Trophoblast cell (in vitro differentiated cells and primary cell): ENCODE data around the gene ADAMTSL1.

Experiments
- DNase-seq, 2 donors: peaks; one replicate each; pipeline ENCODE4 v3.0.0-alpha.2; 2016
- H2AFZ ChIP-seq: 2 replicates; pipeline ENCODE4 v1.6.1; 2013; ENCODE audit warnings: low read length, moderate library complexity, mild to moderate bottlenecking; ENCODE audit not compliant: insufficient read depth, poor library complexity
- H2AK5ac ChIP-seq: 2 replicates; pipeline ENCODE4 v1.6.1; 2013; ENCODE audit warnings: mild to moderate bottlenecking, low read length
- H2BK120ac ChIP-seq: 2 replicates; pipeline ENCODE4 v1.6.1; 2013; ENCODE audit warnings: low read length, mild to moderate bottlenecking, moderate library complexity; ENCODE audit not compliant: insufficient read depth, poor library complexity
- H2BK12ac ChIP-seq: 2 replicates; pipeline ENCODE4 v1.6.1; 2013; ENCODE audit warnings: mild to moderate bottlenecking, low read length, moderate library complexity
- H2BK5ac ChIP-seq: 2 replicates; pipeline ENCODE4 v1.6.1; 2013; ENCODE audit warnings: low read length, low read depth, moderate library complexity, mild to moderate bottlenecking; ENCODE audit not compliant: poor library complexity
- H3K14ac ChIP-seq: 2 replicates; pipeline ENCODE4 v1.6.1; 2013; ENCODE audit warnings: mild to moderate bottlenecking, low read length
- H3K18ac ChIP-seq: 2 replicates; pipeline ENCODE4 v1.6.1; 2013; ENCODE audit warnings: mild to moderate bottlenecking, low read length
- H3K23ac ChIP-seq: 2 replicates; pipeline ENCODE4 v1.6.1; 2013; ENCODE audit warnings: low read length
- H3K27ac ChIP-seq: 2 replicates; pipeline ENCODE4 v1.5.1; 2013; ENCODE audit warnings: low read depth, mild to moderate bottlenecking, inconsistent platforms, low read length, moderate library complexity
- H3K27me3 ChIP-seq: 2 replicates; pipeline ENCODE4 v1.6.1; 2013; ENCODE audit warnings: inconsistent platforms, mild to moderate bottlenecking, low read length, moderate library complexity; ENCODE audit not compliant: insufficient read depth
- H3K36me3 ChIP-seq, 2 experiments: 1 replicate in 1 of 2; 2 replicates in 1 of 2; pipeline ENCODE4 v1.6.1; 2013; ENCODE audit warnings: low read length in 2 of 2, mild to moderate bottlenecking in 2 of 2, moderate library complexity in 1 of 2; ENCODE audit not compliant: insufficient read depth in 2 of 2, control insufficient read depth in 1 of 2
- H3K4ac ChIP-seq: 2 replicates; pipeline ENCODE4 v1.6.1; 2013; ENCODE audit warnings: low read depth, mild to moderate bottlenecking, low read length, moderate library complexity
- H3K4me1 ChIP-seq, 2 experiments: 1 replicate in 1 of 2; 2 replicates in 1 of 2; pipeline ENCODE4 v1.6.1; 2013; ENCODE audit warnings: low read length in 2 of 2, mild to moderate bottlenecking in 2 of 2, moderate library complexity in 1 of 2; ENCODE audit not compliant: insufficient read depth in 2 of 2, control insufficient read depth in 1 of 2
- H3K4me2 ChIP-seq: 2 replicates; pipeline ENCODE4 v1.6.1; 2013; ENCODE audit warnings: inconsistent platforms, mild to moderate bottlenecking, low read length, moderate library complexity
- H3K4me3 ChIP-seq: 2 replicates; pipeline ENCODE4 v1.5.1; 2013; ENCODE audit warnings: mild to moderate bottlenecking, low read depth, low read length, inconsistent platforms
- H3K79me1 ChIP-seq: one replicate; pipeline ENCODE4 v1.6.1; 2013; ENCODE audit warnings: low read length
- H3K79me2 ChIP-seq: 2 replicates; pipeline ENCODE4 v1.6.1; 2013; ENCODE audit warnings: low read length, mild to moderate bottlenecking; ENCODE audit not compliant: control insufficient read depth, insufficient read depth, poor library complexity
- H3K9ac ChIP-seq: 2 replicates; pipeline ENCODE4 v1.6.1; 2013; ENCODE audit warnings: mild to moderate bottlenecking, low read length
- H3K9me3 ChIP-seq: 2 replicates; pipeline ENCODE4 v1.6.1; 2013; ENCODE audit warnings: low read depth, mild to moderate bottlenecking, control low read depth, inconsistent platforms, low read length; ENCODE audit not compliant: insufficient read depth
- H4K12ac ChIP-seq: 2 replicates; pipeline ENCODE4 v1.6.1; 2013; ENCODE audit warnings: low read depth, mild to moderate bottlenecking, low read length, moderate library complexity
- H4K8ac ChIP-seq: 2 replicates; pipeline ENCODE4 v1.6.1; 2013; ENCODE audit warnings: low read depth, mild to moderate bottlenecking, low read length, moderate library complexity
- H4K91ac ChIP-seq: one replicate; pipeline ENCODE4 v1.6.1; 2013; ENCODE audit warnings: low read depth, mild to moderate bottlenecking, low read length, moderate library complexity
- WGBS: extraction: QIAGEN DNeasy Blood & Tissue Kit; methylation state at CpG from one replicate; pipeline ENCODE4 v1.1.7; 2013; ENCODE audit warnings: missing lambda C conversion rate; ENCODE audit not compliant: insufficient read length, insufficient coverage; ENCODE audit errors: extremely low coverage; 5-methylcytosine and 5-hydroxymethylcytosine counted together

The ADAMTSL1 gene

DNA sequence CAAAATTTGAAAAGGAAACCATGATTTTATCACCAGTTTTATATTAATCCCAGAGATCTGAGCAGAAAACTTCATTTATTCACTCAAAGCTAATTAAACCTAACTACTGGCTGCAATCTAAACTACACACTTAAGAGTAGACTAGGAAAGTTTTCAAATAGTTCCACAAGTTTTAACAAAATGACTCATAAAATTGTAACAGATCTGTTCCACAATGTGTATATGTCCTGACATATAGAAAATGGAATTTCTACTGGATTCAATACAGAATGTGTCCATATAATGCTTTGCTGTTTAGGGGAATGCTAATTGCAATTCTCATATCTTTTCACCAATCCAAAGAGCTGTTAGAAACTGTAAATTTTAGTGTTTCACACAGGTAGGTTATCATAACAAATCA, 40.3 kb upstream of the ADAMTSL1 start:
- Histone ChIP-seq H3K79me2 (no peaks in the 10 kb centered on the region), H3K4me3 (no peak overlapping the region), H3K23ac (no peak overlapping the region), H3K14ac (no peak overlapping the region), H2AFZ (no peak overlapping the region), H2BK12ac (no peak overlapping the region), H3K4me1 (peaks cover 2 to 5% of the 10 kb centered on the region in 2 experiments), H3K27me3 (no peaks in the 10 kb centered on the region), H3K4me2 (no peak overlapping the region), H3K4ac (no peak overlapping the region), H3K18ac (no peak overlapping the region), H3K36me3 (no peaks in the 10 kb centered on the region), H3K79me1 (no peaks in the 10 kb centered on the region), H2AK5ac (no peak overlapping the region), H4K8ac (no peak overlapping the region), H2BK5ac (no peak overlapping the region), H3K9ac (no peak overlapping the region), H2BK120ac (no peak overlapping the region), H4K12ac (no peak overlapping the region), H3K27ac (no peak overlapping the region), H4K91ac (no peak overlapping the region), H3K9me3 (no peaks in the 10 kb centered on the region)
- DNase-seq: no peak

DNA sequence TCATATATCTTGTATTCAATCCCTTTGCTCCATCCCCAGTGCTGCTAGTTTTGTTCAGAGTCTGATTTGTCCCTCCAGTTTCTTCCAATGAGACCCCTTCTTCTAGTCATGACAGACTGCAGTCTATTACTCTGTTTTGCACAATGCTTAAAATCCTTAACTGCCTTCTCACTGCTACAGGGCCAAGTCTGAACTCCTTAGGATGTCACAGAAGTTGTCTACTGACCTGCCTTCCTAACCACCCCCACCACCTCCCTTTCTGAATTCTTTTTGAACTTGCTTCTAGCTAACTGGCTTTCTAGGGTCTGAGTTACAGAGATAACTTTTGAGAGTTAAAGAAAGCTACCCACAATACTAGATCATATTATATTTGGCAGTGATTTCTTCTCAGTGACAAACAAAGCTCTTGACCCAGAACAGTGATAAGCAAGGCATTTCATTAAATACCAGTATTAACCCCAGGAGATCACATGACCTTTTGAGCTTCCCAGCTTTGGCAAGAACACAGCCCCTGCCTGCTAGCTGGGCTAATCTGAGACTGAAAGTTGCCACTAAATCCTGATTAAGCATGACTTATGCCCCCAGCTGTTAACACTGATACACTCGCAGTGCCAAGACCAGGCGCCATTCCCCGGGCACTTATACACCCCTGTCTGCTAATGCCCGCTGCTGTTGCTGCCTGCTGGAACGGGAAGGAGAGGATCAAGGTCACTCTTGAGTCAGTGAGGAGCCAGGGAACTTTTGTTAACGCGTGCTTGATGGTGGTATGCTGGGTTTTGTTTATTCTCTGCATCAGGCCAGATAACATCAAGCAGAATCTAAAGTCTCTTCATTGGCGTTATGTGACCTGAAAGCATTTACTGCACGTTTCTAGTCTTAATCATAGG, 36.4 kb upstream of the ADAMTSL1 start:
- Histone ChIP-seq H3K27me3 (no peaks in the 10 kb centered on the region), H3K9ac (no peak overlapping the region), H3K4me2 (no peak overlapping the region), H3K23ac (peak overlapping the region; percentile 74), H3K27ac (no peak overlapping the region), H2BK120ac (no peak overlapping the region), H3K79me1 (no peaks in the 10 kb centered on the region), H2AFZ (no peak overlapping the region), H3K4ac (no peak overlapping the region), H3K14ac (no peak overlapping the region), H3K4me1 (peaks cover 2 to 5% of the 10 kb centered on the region in 2 experiments), H3K4me3 (no peak overlapping the region), H3K36me3 (no peaks in the 10 kb centered on the region), H3K18ac (no peak overlapping the region), H2BK5ac (no peak overlapping the region), H2BK12ac (no peak overlapping the region), H4K12ac (no peak overlapping the region), H4K91ac (no peak overlapping the region), H3K79me2 (no peaks in the 10 kb centered on the region), H3K9me3 (no peaks in the 10 kb centered on the region), H4K8ac (no peak overlapping the region), H2AK5ac (no peak overlapping the region)
- no CpG with 5 or more reads among the region's 9 CpGs for whole genome bisulfite sequencing
- DNase-seq: no peak

DNA sequence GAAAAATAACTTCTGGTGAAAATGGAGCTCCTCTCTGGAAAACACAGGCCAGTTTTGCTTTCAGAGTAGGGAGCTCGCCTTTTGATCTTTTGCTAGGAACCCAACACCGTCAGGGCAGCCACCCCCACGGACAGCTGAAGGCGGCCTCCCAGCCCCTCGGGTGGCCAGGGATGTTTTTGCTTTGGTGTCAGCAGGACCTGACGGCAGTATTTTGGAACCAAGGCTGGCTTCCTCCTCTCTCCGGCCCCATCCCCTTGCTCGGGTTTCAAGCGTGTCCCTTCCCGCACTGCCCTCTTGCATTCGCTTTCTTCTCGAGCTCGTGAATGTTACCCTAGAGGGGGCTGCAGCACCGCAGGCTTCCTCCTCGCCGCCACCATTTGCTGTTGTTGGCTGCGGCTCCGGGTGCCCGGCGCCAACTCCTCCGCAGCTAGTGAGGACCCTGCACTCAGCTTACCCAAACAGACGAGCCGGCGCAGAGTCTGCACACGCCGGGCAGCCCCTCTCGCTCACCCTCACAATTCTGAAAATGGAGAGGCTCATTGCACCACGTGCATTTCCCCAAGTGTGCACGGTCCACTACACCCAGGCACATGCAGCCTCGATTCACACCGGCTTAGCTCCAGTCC, 35.5 kb upstream of the ADAMTSL1 start:
- no peak overlapping the region for H3K9ac ChIP-seq
- no CpG with 5 or more reads among the region's 31 CpGs for WGBS
- H2AK5ac ChIP-seq: no peak overlapping the region
- no peak for DNase-seq
- no peaks in the 10 kb centered on the region for H3K27me3 ChIP-seq
- H3K18ac ChIP-seq: no peak overlapping the region
- no peak overlapping the region for H2BK12ac ChIP-seq
- no peak overlapping the region for H2AFZ ChIP-seq
- H3K14ac ChIP-seq: no peak overlapping the region
- H3K4me1 ChIP-seq: peaks cover 2 to 5% of the 10 kb centered on the region in 2 experiments
- no peak overlapping the region for H3K4ac ChIP-seq
- no peaks in the 10 kb centered on the region for H3K9me3 ChIP-seq
- no peaks in the 10 kb centered on the region for H3K79me1 ChIP-seq
- peak overlapping the region; percentile 64 for H3K4me2 ChIP-seq
- no peaks in the 10 kb centered on the region for H3K79me2 ChIP-seq
- H3K36me3 ChIP-seq: no peaks in the 10 kb centered on the region
- H2BK120ac ChIP-seq: no peak overlapping the region
- H3K23ac ChIP-seq: no peak overlapping the region
- no peak overlapping the region for H4K12ac ChIP-seq
- H2BK5ac ChIP-seq: no peak overlapping the region
- H4K8ac ChIP-seq: no peak overlapping the region
- no peak overlapping the region for H4K91ac ChIP-seq
- H3K27ac ChIP-seq: no peak overlapping the region
- H3K4me3 ChIP-seq: peak overlapping the region; percentile 21

DNA sequence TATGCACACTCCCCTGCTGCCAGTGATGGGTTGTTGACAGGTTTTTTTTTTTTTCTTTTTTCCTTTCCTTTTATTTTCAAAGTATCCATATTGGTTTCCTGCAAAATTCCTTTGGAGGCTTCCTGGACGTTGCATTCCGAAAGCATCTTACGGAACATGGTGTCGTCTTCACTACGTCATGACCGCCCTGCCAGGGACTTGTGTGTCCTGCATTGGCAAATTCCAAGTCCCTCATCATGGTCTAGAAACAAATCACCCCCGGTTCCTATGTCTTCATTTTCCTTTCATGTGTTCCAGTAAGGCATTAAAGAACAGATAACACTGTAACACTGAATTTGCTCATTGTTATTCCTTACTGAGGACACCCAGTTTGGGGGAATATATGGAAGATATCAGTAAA, 35.0 kb upstream of the ADAMTSL1 start:
- Histone ChIP-seq H3K9me3 (no peaks in the 10 kb centered on the region), H3K27me3 (no peaks in the 10 kb centered on the region), H2BK120ac (no peak overlapping the region)

More for the DNA sequence above, 35.0 kb upstream of the ADAMTSL1 start:
- Histone ChIP-seq H3K4me2 (peak overlapping the region; percentile 64), H4K91ac (no peak overlapping the region), H3K4ac (no peak overlapping the region), H3K4me1 (peaks cover 2 to 5% of the 10 kb centered on the region in 2 experiments), H2BK5ac (no peak overlapping the region), H3K14ac (no peak overlapping the region), H4K12ac (no peak overlapping the region), H3K18ac (no peak overlapping the region), H4K8ac (no peak overlapping the region), H2BK12ac (no peak overlapping the region), H3K23ac (no peak overlapping the region), H3K79me1 (no peaks in the 10 kb centered on the region), H3K79me2 (no peaks in the 10 kb centered on the region), H3K9ac (no peak overlapping the region), H3K36me3 (no peaks in the 10 kb centered on the region), H2AK5ac (no peak overlapping the region), H3K4me3 (no peak overlapping the region), H2AFZ (no peak overlapping the region), H3K27ac (no peak overlapping the region)
- no CpG with 5 or more reads among the region's 7 CpGs for WGBS
- DNase-seq: peak; percentile 6 to 10
